ENCODE results near the gene DKK3.

DNA sequence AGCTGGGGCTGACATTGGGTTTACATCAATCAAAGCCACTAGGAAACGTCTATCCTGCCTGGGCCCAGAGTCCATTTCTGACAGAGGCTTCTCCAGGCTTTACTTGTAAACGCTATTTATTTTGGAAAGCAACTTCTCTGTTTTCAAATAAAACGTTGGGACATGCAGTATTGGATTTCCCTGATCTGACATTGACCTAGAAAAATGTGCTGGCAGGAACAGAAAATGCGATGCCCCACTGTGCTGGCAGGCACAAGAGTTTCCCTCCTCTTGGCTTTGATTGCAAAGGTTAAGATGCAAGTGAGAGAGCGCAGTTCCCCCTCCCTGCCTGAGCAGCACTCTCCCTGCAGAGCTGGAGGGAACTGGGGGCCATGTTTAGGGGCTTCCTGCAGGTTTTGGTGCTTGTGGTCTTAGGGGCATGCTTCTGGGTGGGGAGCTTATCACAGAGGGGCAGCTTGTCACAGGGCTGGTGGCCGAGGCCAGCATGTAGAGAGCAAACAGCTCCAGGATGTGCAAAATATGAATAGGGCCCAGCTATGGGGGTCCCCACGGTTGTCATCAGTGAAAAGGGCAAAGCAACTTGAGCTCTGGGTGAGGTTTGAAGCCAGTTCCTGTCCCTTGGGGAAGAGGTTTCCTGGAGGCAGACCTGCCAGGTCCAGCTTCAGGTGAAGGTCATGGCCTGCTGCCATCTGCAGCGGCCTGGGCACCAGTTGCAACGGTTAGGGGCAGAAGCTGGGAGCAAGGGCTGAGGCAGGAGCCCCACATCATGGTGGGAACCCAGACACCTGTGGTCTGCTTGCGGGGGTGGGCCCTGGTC, 42.3 kb upstream of the DKK3 start:
- TF ChIP-seq EZH2 (IDR thresholded peaks at IDR 0.05): no peak
- no peak for TF ChIP-seq POLR2AphosphoS5 (IDR thresholded peaks at IDR 0.05; ENCODE audit: borderline replicate concordance, low read depth, low read length)
- no peak for TF ChIP-seq FOXP2 (optimal IDR thresholded peaks at IDR 0.05; ENCODE audit: control extremely low read depth, extremely low read length, insufficient read depth)

Measured in SK-N-MC (cell line).